H1 (cell line): ENCODE measurements around the gene ATXN1L. TPM values are rescaled to one million over a fixed set of nuclear protein-coding genes. Genes with fewer than 3 reads are reported as not detected.

Source experiments
- CTCF ChIA-PET: fragments of 300-600 bp; sonication (Branson Sonifier 250); formaldehyde crosslinking; loops from one replicate; lab custom pipeline; 2021; ENCODE audit not compliant: partially characterized antibody; lab: Charles Lee
- POLR2A ChIA-PET: fragments of 300-600 bp; sonication (Branson Sonifier 250); formaldehyde crosslinking; loops from one replicate; lab custom pipeline; 2021; ENCODE audit warnings: inconsistent platforms; ENCODE audit not compliant: partially characterized antibody; lab: Charles Lee
- DNase-seq, 2 experiments: peaks; one replicate each; pipeline versions ENCODE4 v3.0.0 to v3.0.0-alpha.2; 2010 to 2022; ENCODE audit warnings: low spot score in 2 of 2, low read depth in 1 of 2, mixed read lengths in 1 of 2
- FAIRE-seq: peaks from 2 replicates; lab custom pipeline; 2011; peaks lifted over from hg19 to GRCh38; lab: Jason Lieb, UNC
- H2AFZ ChIP-seq: 2 replicates; pipeline ENCODE4 v1.8.1; 2012; ENCODE audit warnings: low read length, inconsistent platforms
- H2AK5ac ChIP-seq: 2 replicates; pipeline ENCODE4 v1.6.1; 2013; ENCODE audit warnings: low read depth, low read length
- H2BK120ac ChIP-seq: replicated peaks from 2 replicates; pipeline ENCODE3; 2013; ENCODE audit warnings: low read depth, low read length, inconsistent platforms
- H2BK12ac ChIP-seq: 2 replicates; pipeline ENCODE4 v1.6.1; 2013; ENCODE audit warnings: low read depth, low read length
- H2BK15ac ChIP-seq: 2 replicates; pipeline ENCODE4 v1.6.1; 2013; ENCODE audit warnings: low read length
- H2BK20ac ChIP-seq: 2 replicates; pipeline ENCODE4 v1.6.1; 2013; ENCODE audit warnings: low read length
- H2BK5ac ChIP-seq: 2 replicates; pipeline ENCODE4 v1.6.1; 2013; ENCODE audit warnings: low read depth, low read length
- H3K14ac ChIP-seq: 2 replicates; pipeline ENCODE4 v1.6.1; 2013; ENCODE audit warnings: inconsistent platforms; ENCODE audit not compliant: insufficient read length
- H3K18ac ChIP-seq: 2 replicates; pipeline ENCODE4 v1.6.1; 2013; ENCODE audit warnings: low read length; ENCODE audit errors: extremely low read depth
- H3K23ac ChIP-seq: 2 replicates; pipeline ENCODE4 v1.6.1; 2013; ENCODE audit warnings: inconsistent platforms; ENCODE audit not compliant: insufficient read length
- H3K23me2 ChIP-seq: 2 replicates; pipeline ENCODE4 v1.6.1; 2013; ENCODE audit warnings: low read depth, low read length
- H3K27ac ChIP-seq: 2 replicates; pipeline ENCODE4 v1.6.1; 2011; ENCODE audit warnings: low read depth, low read length, inconsistent platforms
- H3K27me3 ChIP-seq, 4 experiments: replicated peaks in 1 of 4; 1 replicate in 1 of 4; 2 replicates in 3 of 4; pipeline versions ENCODE4 v1.6.1 to v1.8.1; 2011 to 2013; ENCODE audit warnings: low read length in 3 of 4, mild to moderate bottlenecking in 3 of 4, inconsistent platforms in 2 of 4, mixed read lengths in 2 of 4, moderate library complexity in 1 of 4; ENCODE audit not compliant: control insufficient read depth in 3 of 4, insufficient read depth in 3 of 4; ENCODE audit errors: extremely low read depth in 1 of 4
- H3K36me3 ChIP-seq, 4 experiments: 2 replicates each; pipeline versions ENCODE4 v1.6.1 to v1.8.1; 2011 to 2013; ENCODE audit warnings: mild to moderate bottlenecking in 4 of 4, low read length in 3 of 4, moderate library complexity in 2 of 4, control low read depth in 1 of 4, inconsistent platforms in 1 of 4; ENCODE audit not compliant: insufficient read depth in 4 of 4, control insufficient read depth in 2 of 4
- H3K4ac ChIP-seq: replicated peaks from 2 replicates; pipeline ENCODE3; 2013; ENCODE audit warnings: low read length, low read depth, mixed read lengths, inconsistent platforms; ENCODE audit not compliant: insufficient read length
- H3K4me1 ChIP-seq, 4 experiments: replicated peaks in 1 of 4; 1 replicate in 1 of 4; 2 replicates in 3 of 4; pipeline versions ENCODE4 v1.6.1 to v1.8.1; 2011 to 2013; ENCODE audit warnings: low read length in 3 of 4, inconsistent platforms in 2 of 4, mixed read lengths in 1 of 4; ENCODE audit not compliant: insufficient read depth in 4 of 4, control insufficient read depth in 3 of 4
- H3K4me2 ChIP-seq, 2 experiments: 2 replicates each; pipeline versions ENCODE4 v1.6.1 to v1.8.1; 2011 to 2013; ENCODE audit warnings: low read depth in 2 of 2, low read length in 2 of 2, control low read depth in 1 of 2, inconsistent platforms in 1 of 2, mild to moderate bottlenecking in 1 of 2; ENCODE audit not compliant: insufficient read depth in 1 of 2
- H3K4me3 ChIP-seq, 4 experiments: fragments of 200-600, 300-600 bp in 1 of 4; sonication (generic), shearing (Covaris generic), sonication (Bioruptor Twin) in 1 of 4; 2 replicates each; pipeline versions ENCODE4 v1.5.1 to v1.8.1; 2011 to 2016; ENCODE audit warnings: low read length in 4 of 4, low read depth in 3 of 4, control low read depth in 2 of 4, inconsistent platforms in 2 of 4, mild to moderate bottlenecking in 2 of 4, mixed read lengths in 1 of 4, moderate library complexity in 1 of 4; ENCODE audit not compliant: insufficient read depth in 2 of 4; ENCODE audit errors: extremely low read depth in 1 of 4
- H3K56ac ChIP-seq: replicated peaks from 2 replicates; pipeline ENCODE3; 2013; ENCODE audit warnings: low read depth, mild to moderate bottlenecking, mixed read lengths, low read length, inconsistent platforms; ENCODE audit not compliant: insufficient read length
- H3K79me1 ChIP-seq: 2 replicates; pipeline ENCODE4 v1.6.1; 2013; ENCODE audit warnings: low read depth, low read length, control low read depth
- H3K79me2 ChIP-seq, 2 experiments: 2 replicates each; pipeline versions ENCODE4 v1.6.1 to v1.8.1; 2012 to 2013; ENCODE audit warnings: low read length in 2 of 2, mild to moderate bottlenecking in 2 of 2, inconsistent platforms in 1 of 2; ENCODE audit not compliant: insufficient read depth in 2 of 2, control insufficient read depth in 1 of 2
- H3K9ac ChIP-seq, 4 experiments: replicated peaks in 1 of 4; 1 replicate in 1 of 4; 2 replicates in 3 of 4; pipeline versions ENCODE4 v1.6.1 to v1.8.1; 2011 to 2013; ENCODE audit warnings: low read depth in 3 of 4, low read length in 3 of 4, control low read depth in 2 of 4, mild to moderate bottlenecking in 2 of 4, moderate library complexity in 2 of 4, inconsistent platforms in 1 of 4; ENCODE audit errors: extremely low read depth in 1 of 4
- H3K9me3 ChIP-seq, 2 experiments: 2 replicates each; pipeline versions ENCODE4 v1.6.1 to v1.8.1; 2012 to 2013; ENCODE audit warnings: mild to moderate bottlenecking in 2 of 2, moderate library complexity in 2 of 2, control low read depth in 1 of 2, inconsistent platforms in 1 of 2, low read depth in 1 of 2, low read length in 1 of 2, mixed read lengths in 1 of 2; ENCODE audit not compliant: insufficient read depth in 2 of 2
- H4K20me1 ChIP-seq, 2 experiments: replicated peaks in 1 of 2; 2 replicates each; pipeline versions ENCODE3 to v1.8.1; 2011 to 2013; ENCODE audit warnings: inconsistent platforms in 2 of 2, low read length in 2 of 2, mild to moderate bottlenecking in 1 of 2; ENCODE audit not compliant: insufficient read depth in 2 of 2, control insufficient read depth in 1 of 2
- H4K5ac ChIP-seq: 2 replicates; pipeline ENCODE4 v1.6.1; 2013; ENCODE audit warnings: low read length, low read depth, mixed read lengths, inconsistent platforms; ENCODE audit not compliant: insufficient read length
- H4K8ac ChIP-seq: 2 replicates; pipeline ENCODE4 v1.8.0; 2013; ENCODE audit warnings: mild to moderate bottlenecking, moderate library complexity, low read length, inconsistent platforms; ENCODE audit not compliant: insufficient read depth; ENCODE audit errors: extremely low read depth
- H4K91ac ChIP-seq: replicated peaks from 2 replicates; pipeline ENCODE3; 2013; ENCODE audit warnings: low read length, mixed read lengths, inconsistent platforms; ENCODE audit not compliant: insufficient read length
- CTBP2 ChIP-seq: IDR thresholded peaks from 2 replicates; pipeline ENCODE4 v1.7.0; 2011; ENCODE audit warnings: borderline replicate concordance, mild to moderate bottlenecking, moderate library complexity, mixed read lengths, low read length; ENCODE audit not compliant: insufficient read depth, insufficient read length
- NRF1 ChIP-seq: IDR thresholded peaks from 2 replicates; pipeline ENCODE4 v1.6.1; 2011; ENCODE audit warnings: mild to moderate bottlenecking, low read depth, low read length, improper control_type of control experiment
- RAD21 ChIP-seq, 2 experiments: IDR thresholded peaks in 1 of 2; conservative IDR thresholded peaks in 1 of 2; 2 replicates each; pipeline ENCODE4 v1.6.1; 2011; ENCODE audit warnings: low read depth in 2 of 2, low read length in 2 of 2, improper control_type of control experiment in 1 of 2, inconsistent platforms in 1 of 2, mild to moderate bottlenecking in 1 of 2, moderate library complexity in 1 of 2
- SRF ChIP-seq: IDR thresholded peaks from 2 replicates; pipeline ENCODE4 v1.6.1; 2011; ENCODE audit warnings: mild to moderate bottlenecking, low read depth, low read length, moderate library complexity
- TCF12 ChIP-seq: IDR thresholded peaks from 2 replicates; pipeline ENCODE4 v1.6.1; 2011; ENCODE audit warnings: low read depth, mild to moderate bottlenecking, low read length
- WGBS, 2 experiments: shearing (Covaris generic) in 1 of 2; methylation state at CpG; one replicate each; pipeline versions ENCODE4 v1.1.6 to v1.1.7; 2013 to 2015; ENCODE audit warnings: low lambda C conversion rate in 2 of 2, mixed read lengths in 2 of 2, inconsistent platforms in 1 of 2, low coverage in 1 of 2, missing lambda C conversion rate in 1 of 2; ENCODE audit not compliant: insufficient replicate concordance in 2 of 2, insufficient coverage in 1 of 2, insufficient read length in 1 of 2; ENCODE audit errors: extremely low coverage in 1 of 2, missing lambda C conversion rate in 1 of 2; 5-methylcytosine and 5-hydroxymethylcytosine counted together
- polyA plus RNA-seq, 7 experiments: library from polyadenylated mRNA; depleted of rRNA in 3 of 7; stranded (reverse) in 5 of 7; unstranded in 2 of 7; fragments of >200 nt in 5 of 7; fragments of 200-250 nt in 2 of 7; gene quantifications; 1 replicate in 5 of 7; 2 replicates in 1 of 7; 4 replicates in 1 of 7; pipeline versions ENCODE4 v1.2.1 to v1.2.3, GENCODE V29; 2011 to 2013; ENCODE audit warnings: missing spikeins in 2 of 7, mixed read lengths in 2 of 7
- total RNA-seq: library from RNA; stranded (reverse); fragmentation: NEBNext Ultra II Directional; extraction: Animal tissue kit (Norgen Biotek cat#: 25700); gene quantifications from 2 replicates; pipeline ENCODE4 v1.2.1, GENCODE V29; 2021

ATXN1L gene
- total and polyA plus RNA-seq, 2 of the 8 experiments (the other 6 are each of a cell fraction or from before 2014, with no cell fraction given) = 12.1 to 23.8 TPM

GRCh38 chr16:71882505-71883167 lies 36.9 kb downstream of the ATXN1L start:
- no peak overlapping the region for H3K27ac ChIP-seq
- H3K4ac ChIP-seq = no peak overlapping the region
- no peaks in the 10 kb centered on the region for H4K20me1 ChIP-seq
- 17% methylated on average over 9 of the region's 9 CpGs; no CpG with 5 or more reads in 1 of the 2 experiments for WGBS, 2 experiments
- H2BK15ac ChIP-seq = no peak overlapping the region
- H3K4me2 ChIP-seq = peak overlapping the region; percentile 88 to 92
- H3K79me2 ChIP-seq = no peaks in the 10 kb centered on the region
- H2BK120ac ChIP-seq = no peak overlapping the region
- no peaks in the 10 kb centered on the region for H3K9me3 ChIP-seq
- CTCF ChIA-PET = interaction anchor here (0.6 to 4.6 kb wide), 40 partner anchors 11 to 235 kb away, joined by 3 to 57 read pairs (median 4); partner anchors contain the start of gene IST1
- H3K18ac ChIP-seq = no peak overlapping the region
- H3K14ac ChIP-seq = no peak overlapping the region
- H3K9ac ChIP-seq = peak overlapping the region in 2 of 4 experiments; percentile 54 to 56; a peak in 3 of 7 replicates
- POLR2A ChIA-PET = interaction anchor here (0.9 to 5.4 kb wide), 14 partner anchors 12 to 124 kb away, joined by 3 to 70 read pairs (median 3); partner anchors contain the start of genes AP1G1 and IST1
- FAIRE-seq = peak; percentile 76
- H4K5ac ChIP-seq = no peak overlapping the region
- H4K8ac ChIP-seq = no peak overlapping the region
- H3K36me3 ChIP-seq = peaks cover 3 to 20% (median 16%) of the 10 kb centered on the region in 4 experiments; a peak in 7 of 8 replicates
- H3K23ac ChIP-seq = no peak overlapping the region
- DNase-seq = peak in 1 of 2 experiments; percentile 83
- peaks cover 6 to 10% (median 7%) of the 10 kb centered on the region in 4 experiments; a peak in 6 of 7 replicates for H3K4me1 ChIP-seq
- no peak overlapping the region for H2AK5ac ChIP-seq
- no peak overlapping the region for H4K91ac ChIP-seq
- no peaks in the 10 kb centered on the region for H3K27me3 ChIP-seq
- H3K4me3 ChIP-seq = peak overlapping the region; percentile 51 to 98 (median 79)
- H2BK20ac ChIP-seq = no peak overlapping the region
- no peaks in the 10 kb centered on the region; the same call in 1 of the 2 replicates for H3K79me1 ChIP-seq
- no peak overlapping the region for H2BK5ac ChIP-seq
- H3K23me2 ChIP-seq = peaks cover 9% of the 10 kb centered on the region; the same call in 1 of the 2 replicates
- no peak overlapping the region for H3K56ac ChIP-seq
- no peak overlapping the region; the same call in 1 of the 2 replicates for H2AFZ ChIP-seq
- no peak overlapping the region for H2BK12ac ChIP-seq
- peak; percentile 45 to 46 for TF ChIP-seq RAD21 (IDR thresholded peaks at IDR 0.05 in 1 of 2, conservative IDR thresholded peaks at IDR 0.05 in 1 of 2; ENCODE audit: low read depth in 2 of 2, low read length in 2 of 2)
- no peak for TF ChIP-seq SRF
- TF ChIP-seq NRF1 = no peak
- TF ChIP-seq CTBP2 = no peak
- TF ChIP-seq TCF12 = 0 out of 2 replicates have a peak, but pooled peaks have one; percentile 31
